Stimulated activated CD4-positive, alpha-beta T cell treated with anti-CD3 and anti-CD28 coated beads, Interleukin-4, amount 100 ng/mL, for 4 hours (primary cell): ENCODE data around the gene PARVB.
"Not testable (repeated sequence)": the region's sequence is repeated elsewhere in the genome, so short reads cannot be mapped to it uniquely, and the experiment has no call there.

Experiments used
- DNase-seq, 2 experiments: peaks; one replicate each; pipeline ENCODE4 v3.0.0-alpha.2; 2020

PARVB gene

GRCh38 chr22:44089717-44090570 is 65.8 kb downstream of the PARVB start:
- DNase-seq, result no peak

GRCh38 chr22:44090571-44090905 is 66.4 kb downstream of the PARVB start:
- no peak for DNase-seq

GRCh38 chr22:44091021-44091721 is 67.1 kb downstream of the PARVB start:
- peak; percentile 16 to 29 for DNase-seq

GRCh38 chr22:44091751-44092150 is 67.6 kb downstream of the PARVB start:
- DNase-seq, result no peak

GRCh38 chr22:44092636-44093220 is 68.6 kb downstream of the PARVB start:
- DNase-seq, result no peak

GRCh38 chr22:44093791-44094190 is 69.7 kb downstream of the PARVB start:
- DNase-seq, result no peak

GRCh38 chr22:44094751-44095302 is 70.7 kb downstream of the PARVB start:
- DNase-seq, result no peak

GRCh38 chr22:44096736-44097135 is 72.6 kb downstream of the PARVB start:
- no peak for DNase-seq

- no peak for DNase-seq
Observed at GRCh38 chr22:44097263-44098020, 73.3 kb downstream of the PARVB start.

GRCh38 chr22:44098021-44098739 is 74.1 kb downstream of the PARVB start:
- no peak for DNase-seq

GRCh38 chr22:44098966-44099530 is 74.9 kb downstream of the PARVB start:
- DNase-seq, result no peak

GRCh38 chr22:44099696-44100095 is 75.6 kb downstream of the PARVB start:
- DNase-seq, result no peak

GRCh38 chr22:44100411-44100810 is 76.3 kb downstream of the PARVB start:
- no peak for DNase-seq

GRCh38 chr22:44102121-44102520 is 78.0 kb downstream of the PARVB start:
- DNase-seq, result no peak

GRCh38 chr22:44102856-44103255 is 78.8 kb downstream of the PARVB start:
- no peak for DNase-seq

GRCh38 chr22:44103735-44104480 is 79.8 kb downstream of the PARVB start:
- no peak for DNase-seq

- no peak for DNase-seq
Observed at GRCh38 chr22:44107340-44107739, 83.2 kb downstream of the PARVB start.

GRCh38 chr22:44108076-44108475 is 84.0 kb downstream of the PARVB start:
- no peak for DNase-seq

GRCh38 chr22:44108806-44109385 is 84.8 kb downstream of the PARVB start:
- DNase-seq, result no peak

- no peak for DNase-seq
Observed at GRCh38 chr22:44109416-44109815, 85.3 kb downstream of the PARVB start.

GRCh38 chr22:44110656-44111055 is 86.6 kb downstream of the PARVB start:
- DNase-seq, result not testable (repeated sequence)
